Endothelial cell of umbilical vein (primary cell): ENCODE results near the gene ABR. TPM values are rescaled to one million over a fixed set of nuclear protein-coding genes. Genes with fewer than 3 reads are reported as not detected.

Experiments used
- BruUV-seq: library from RNA; stranded (reverse); fragments of 400-500 nt; replicated peaks from 2 replicates; lab custom pipeline; 2021; lab: Mats Ljungman, UMichigan
- CTCF ChIA-PET: fragments of 300-600, 350-600 bp; sonication (Branson Sonifier 250); formaldehyde crosslinking; loops from one replicate; lab custom pipeline; 2021; ENCODE audit warnings: antibody characterized with exemption, inconsistent platforms; lab: Charles Lee
- POLR2A ChIA-PET: fragments of 300-600, 350-600 bp; sonication (Branson Sonifier 250); formaldehyde crosslinking; loops from one replicate; lab custom pipeline; 2021; ENCODE audit warnings: antibody characterized with exemption, inconsistent platforms; lab: Charles Lee
- DNase-seq: peaks from one replicate; pipeline ENCODE4 v3.0.0-alpha.2; 2011; ENCODE audit warnings: low read depth, low spot score
- FAIRE-seq: peaks from 2 replicates; lab custom pipeline; 2011; peaks lifted over from hg19 to GRCh38; lab: Jason Lieb, UNC
- H2AFZ ChIP-seq: 2 replicates; pipeline ENCODE4 v1.6.0; 2012; ENCODE audit warnings: low read depth, low read length, control low read depth, inconsistent platforms
- H3K27ac ChIP-seq: 2 replicates; pipeline ENCODE4 v1.5.1; 2011; ENCODE audit warnings: low read depth, mild to moderate bottlenecking, control low read depth, low read length, moderate library complexity; ENCODE audit not compliant: insufficient read depth
- H3K27me3 ChIP-seq, 2 experiments: 2 replicates each; pipeline versions ENCODE4 v1.6.0 to v1.6.1; 2011; ENCODE audit warnings: low read length in 2 of 2, mixed read lengths in 1 of 2; ENCODE audit not compliant: control insufficient read depth in 2 of 2, insufficient read depth in 2 of 2
- H3K36me3 ChIP-seq, 2 experiments: 2 replicates in 1 of 2; 3 replicates in 1 of 2; pipeline ENCODE4 v1.5.1; 2011; ENCODE audit warnings: low read length in 2 of 2, mild to moderate bottlenecking in 1 of 2, moderate library complexity in 1 of 2; ENCODE audit not compliant: control insufficient read depth in 2 of 2, insufficient read depth in 2 of 2; ENCODE audit errors: extremely low read depth in 1 of 2
- H3K4me1 ChIP-seq: 3 replicates; pipeline ENCODE4 v1.5.1; 2011; ENCODE audit warnings: mild to moderate bottlenecking, low read length; ENCODE audit not compliant: control insufficient read depth, insufficient read depth; ENCODE audit errors: extremely low read depth
- H3K4me2 ChIP-seq: 2 replicates; pipeline ENCODE4 v1.6.1; 2011; ENCODE audit warnings: low read length, control low read depth, mixed read lengths; ENCODE audit not compliant: insufficient read depth
- H3K4me3 ChIP-seq, 3 experiments: fragments of 200-600 bp in 1 of 3; sonication (generic), shearing (Covaris generic) in 1 of 3; replicated peaks in 1 of 3; 2 replicates each; pipeline ENCODE4 v1.5.1; 2011 to 2016; ENCODE audit warnings: control low read depth in 3 of 3, low read length in 3 of 3, mild to moderate bottlenecking in 2 of 3, inconsistent platforms in 1 of 3, low read depth in 1 of 3, moderate library complexity in 1 of 3; ENCODE audit not compliant: insufficient read depth in 1 of 3
- H3K79me2 ChIP-seq: 2 replicates; pipeline ENCODE4 v1.6.0; 2012; ENCODE audit warnings: low read length, inconsistent platforms; ENCODE audit not compliant: control insufficient read depth, insufficient read depth
- H3K9ac ChIP-seq: replicated peaks from 2 replicates; pipeline ENCODE3; 2011; ENCODE audit warnings: low read length, control low read depth; ENCODE audit not compliant: insufficient read depth; ENCODE audit errors: extremely low read depth
- H3K9me1 ChIP-seq: replicated peaks from 3 replicates; pipeline ENCODE4 v1.6.0; 2011; ENCODE audit warnings: mild to moderate bottlenecking, low read length; ENCODE audit not compliant: control insufficient read depth, insufficient read depth; ENCODE audit errors: extremely low read depth
- H3K9me3 ChIP-seq: replicated peaks from 2 replicates; pipeline ENCODE4 v1.5.1; 2012; ENCODE audit warnings: low read length, inconsistent platforms; ENCODE audit not compliant: control insufficient read depth, insufficient read depth
- H4K20me1 ChIP-seq: replicated peaks from 2 replicates; pipeline ENCODE3; 2011; ENCODE audit warnings: mild to moderate bottlenecking, low read length; ENCODE audit not compliant: control insufficient read depth, insufficient read depth; ENCODE audit errors: extremely low read depth
- EZH2 ChIP-seq: IDR thresholded peaks from 2 replicates; pipeline ENCODE4 v1.6.1; 2012; ENCODE audit warnings: borderline replicate concordance, low read depth, mild to moderate bottlenecking, moderate library complexity, low read length, inconsistent platforms; ENCODE audit not compliant: severe bottlenecking
- FOS ChIP-seq: IDR thresholded peaks from 2 replicates; pipeline ENCODE4 v1.6.1; 2011; ENCODE audit warnings: mild to moderate bottlenecking, low read length, moderate library complexity, borderline replicate concordance; ENCODE audit not compliant: insufficient read depth
- GATA2 ChIP-seq: IDR thresholded peaks from 2 replicates; pipeline ENCODE4 v1.7.0; 2011; ENCODE audit warnings: low read depth, mild to moderate bottlenecking, moderate library complexity, mixed read lengths, low read length; ENCODE audit not compliant: insufficient read length, insufficient read depth
- JUN ChIP-seq: IDR thresholded peaks from 2 replicates; pipeline ENCODE4 v1.6.1; 2011; ENCODE audit warnings: borderline replicate concordance, low read depth; ENCODE audit not compliant: insufficient read length, insufficient read depth
- MAX ChIP-seq: IDR thresholded peaks from 2 replicates; pipeline ENCODE4 v1.6.1; 2011; ENCODE audit not compliant: insufficient read depth, insufficient read length
- MYC ChIP-seq: IDR thresholded peaks from one replicate; pipeline ENCODE4 v1.6.1; 2011; ENCODE audit warnings: mild to moderate bottlenecking, low read depth, low read length
- POLR2A ChIP-seq: IDR thresholded peaks from 2 replicates; pipeline ENCODE4 v1.6.1; 2012; ENCODE audit warnings: low read depth, mild to moderate bottlenecking, control low read depth, low read length
- POLR2AphosphoS5 ChIP-seq: IDR thresholded peaks from 2 replicates; pipeline ENCODE4 v1.6.1; 2012; ENCODE audit warnings: low read depth, mild to moderate bottlenecking, control low read depth, low read length, moderate library complexity; ENCODE audit not compliant: insufficient read depth
- dilution Hi-C: fragments of 300-500 bp; cut with MboI; formaldehyde crosslinking; loops from one replicate; pipeline ENCODE4 v1.15.0; 2019; ENCODE audit warnings: low sequenced_read_pairs; ENCODE audit not compliant: extremely low pct_ligation_motif_present
- intact Hi-C: fragments of 100-400 bp; cut with micrococcal nuclease; formaldehyde crosslinking; loops from one replicate; pipeline ENCODE4 v1.10.0; 2022
- polyA plus RNA-seq, 4 experiments: library from polyadenylated mRNA; depleted of rRNA in 3 of 4; stranded (reverse) in 3 of 4; unstranded in 1 of 4; fragments of >200 nt; gene quantifications; 2 replicates each; pipeline versions ENCODE4 v1.2.1 to v1.2.3, GENCODE V29; 2011 to 2012; ENCODE audit warnings: missing spikeins in 1 of 4
- total RNA-seq: library from RNA; stranded (reverse); gene quantifications from 2 replicates; pipeline ENCODE4 v1.2.3, GENCODE V29; 2021
- TF ChIP-seq, protein P1 (sequence below), 2 donors: IDR thresholded peaks; 1 replicate in 1 of 2; 2 replicates in 1 of 2; pipeline ENCODE4 v1.5.1; 2011; ENCODE audit warnings: low read length in 2 of 2, mild to moderate bottlenecking in 2 of 2, moderate library complexity in 2 of 2, control low read depth in 1 of 2, inconsistent platforms in 1 of 2, low read depth in 1 of 2; ENCODE audit not compliant: insufficient read depth in 1 of 2; ENCODE audit errors: extremely low read depth in 1 of 2

The ABR gene
- total and polyA plus RNA-seq, 2 donors (not counting 3 experiments of a cell fraction or from before 2014, with no cell fraction given): 83.5 to 96.8 TPM

GRCh38 chr17:1094591-1094990, 85.2 kb downstream of the ABR start:
- ChIA-PET POLR2A (no interaction called here), CTCF (interaction anchor here (0.7 to 3.6 kb wide), 2 partner anchors 9 to 36 kb away, joined by 3 to 15 read pairs; no protein-coding TSS in a partner anchor)
- Histone ChIP-seq H2AFZ (no peak overlapping the region), H3K27ac (no peak overlapping the region), H3K4me2 (no peak overlapping the region), H3K36me3 (peaks cover 0 to 33% of the 10 kb centered on the region in 2 experiments), H3K9ac (no peak overlapping the region), H3K4me3 (no peak overlapping the region), H3K4me1 (no peaks in the 10 kb centered on the region), H3K9me3 (no peaks in the 10 kb centered on the region), H3K79me2 (peaks cover 2% of the 10 kb centered on the region), H4K20me1 (no peaks in the 10 kb centered on the region), H3K27me3 (no peaks in the 10 kb centered on the region), H3K9me1 (no peaks in the 10 kb centered on the region)
- BruUV-seq: no TSS peak
- dilution Hi-C loops (no loop called here), intact Hi-C loops (no loop called here)
- DNase-seq: no peak
- FAIRE-seq: no peak
- no peak for TF ChIP-seq MYC
- TF ChIP-seq POLR2A: no peak

- no peaks in the 10 kb centered on the region for H3K27me3 ChIP-seq
- no peak overlapping the region for H3K4me2 ChIP-seq
- FAIRE-seq: no peak
- dilution Hi-C loops: no loop called here
- H3K36me3 ChIP-seq: peaks cover 0 to 35% of the 10 kb centered on the region in 2 experiments
- no peaks in the 10 kb centered on the region for H3K9me3 ChIP-seq
- CTCF ChIA-PET: interaction anchor here (1.1 to 2.0 kb wide), 3 partner anchors 31 to 35 kb away, joined by 3 to 10 read pairs (median 3); no protein-coding TSS in a partner anchor
- no peak overlapping the region for H3K9ac ChIP-seq
- H2AFZ ChIP-seq: no peak overlapping the region
- intact Hi-C loops: no loop called here
- no peak for DNase-seq
- POLR2A ChIA-PET: no interaction called here
- peaks cover 11% of the 10 kb centered on the region for H3K4me1 ChIP-seq
- no TSS peak for BruUV-seq
- H3K79me2 ChIP-seq: no peaks in the 10 kb centered on the region
- TF ChIP-seq, protein P1, sequence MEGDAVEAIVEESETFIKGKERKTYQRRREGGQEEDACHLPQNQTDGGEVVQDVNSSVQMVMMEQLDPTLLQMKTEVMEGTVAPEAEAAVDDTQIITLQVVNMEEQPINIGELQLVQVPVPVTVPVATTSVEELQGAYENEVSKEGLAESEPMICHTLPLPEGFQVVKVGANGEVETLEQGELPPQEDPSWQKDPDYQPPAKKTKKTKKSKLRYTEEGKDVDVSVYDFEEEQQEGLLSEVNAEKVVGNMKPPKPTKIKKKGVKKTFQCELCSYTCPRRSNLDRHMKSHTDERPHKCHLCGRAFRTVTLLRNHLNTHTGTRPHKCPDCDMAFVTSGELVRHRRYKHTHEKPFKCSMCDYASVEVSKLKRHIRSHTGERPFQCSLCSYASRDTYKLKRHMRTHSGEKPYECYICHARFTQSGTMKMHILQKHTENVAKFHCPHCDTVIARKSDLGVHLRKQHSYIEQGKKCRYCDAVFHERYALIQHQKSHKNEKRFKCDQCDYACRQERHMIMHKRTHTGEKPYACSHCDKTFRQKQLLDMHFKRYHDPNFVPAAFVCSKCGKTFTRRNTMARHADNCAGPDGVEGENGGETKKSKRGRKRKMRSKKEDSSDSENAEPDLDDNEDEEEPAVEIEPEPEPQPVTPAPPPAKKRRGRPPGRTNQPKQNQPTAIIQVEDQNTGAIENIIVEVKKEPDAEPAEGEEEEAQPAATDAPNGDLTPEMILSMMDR (IDR thresholded peaks at IDR 0.05; ENCODE audit: extremely low read depth in 1 of 2, insufficient read depth in 1 of 2, low read depth in 1 of 2, low read length in 2 of 2): no peak
- no peak for TF ChIP-seq JUN
- no peak for TF ChIP-seq MYC
- no peak for TF ChIP-seq POLR2A
- TF ChIP-seq POLR2AphosphoS5: no peak
- TF ChIP-seq MAX: no peak
- TF ChIP-seq FOS: no peak
- TF ChIP-seq GATA2: no peak
- no peak for TF ChIP-seq EZH2
- no peak overlapping the region for H3K4me3 ChIP-seq
- no peaks in the 10 kb centered on the region for H3K9me1 ChIP-seq
- H4K20me1 ChIP-seq: no peaks in the 10 kb centered on the region
- H3K27ac ChIP-seq: no peak overlapping the region
Observed at GRCh38 chr17:1091900-1092299, 87.9 kb downstream of the ABR start.
